H1 (cell line): ENCODE measurements around the gene SMIM20.

Experiments used
- EZH2 ChIP-seq: fragments of 200-600 bp; sonication (generic); IDR thresholded peaks from 2 replicates; pipeline ENCODE4 v1.7.1; 2012; ENCODE audit warnings: low read depth, mild to moderate bottlenecking, moderate library complexity, low read length, inconsistent platforms; ENCODE audit not compliant: severe bottlenecking
- SIN3A ChIP-seq, 2 experiments: IDR thresholded peaks in 1 of 2; conservative IDR thresholded peaks in 1 of 2; 2 replicates each; pipeline ENCODE4 v1.6.1; 2011 to 2012; ENCODE audit warnings: low read length in 2 of 2, improper control_type of control experiment in 1 of 2, low read depth in 1 of 2, mild to moderate bottlenecking in 1 of 2
- TF ChIP-seq, protein P1 (sequence below): IDR thresholded peaks from 2 replicates; pipeline ENCODE4 v1.6.1; 2012; ENCODE audit warnings: low read length, inconsistent platforms

DNA sequence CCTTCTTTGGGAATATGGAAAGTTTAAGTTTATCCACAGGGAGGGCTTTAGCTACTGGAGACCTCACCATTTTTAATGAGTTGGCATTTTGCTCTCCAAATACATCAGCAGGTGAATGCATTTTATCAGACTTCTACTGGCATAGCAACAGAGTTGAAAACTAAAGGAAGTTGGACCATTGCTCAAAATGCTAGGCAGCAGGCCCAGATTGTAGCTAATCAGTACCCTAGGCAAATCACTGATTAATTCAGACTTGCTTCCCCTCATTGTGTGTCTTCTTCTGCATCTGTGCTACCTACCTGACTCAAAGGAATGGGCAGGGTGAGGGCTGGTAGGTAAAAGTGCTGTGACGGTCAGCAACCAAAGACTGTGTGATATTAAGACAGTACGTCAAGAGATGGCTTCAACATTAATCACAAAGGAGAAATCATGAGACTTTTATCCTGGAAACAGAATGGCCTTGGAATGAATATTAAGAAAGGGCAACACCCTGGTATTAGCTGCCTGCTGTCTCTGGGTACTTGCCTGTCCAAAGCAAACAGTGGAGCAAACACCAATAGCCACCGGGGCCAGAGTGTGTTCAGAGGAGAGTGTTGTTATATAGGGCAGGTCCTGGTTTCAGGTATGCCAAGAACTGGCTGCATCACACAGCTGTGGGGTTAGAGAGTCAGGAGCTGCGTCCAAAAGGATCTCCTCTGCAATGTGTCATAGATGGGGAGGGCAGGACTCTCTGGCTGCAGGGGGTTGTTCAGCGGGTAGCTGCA is 17.1 kb upstream of the SMIM20 start:
- TF ChIP-seq EZH2 (no peak), SIN3A (conservative IDR thresholded peaks at IDR 0.05 in 1 of 2, IDR thresholded peaks at IDR 0.05 in 1 of 2; ENCODE audit: low read depth in 1 of 2, low read length in 2 of 2) (no peak)
- TF ChIP-seq, protein P1, sequence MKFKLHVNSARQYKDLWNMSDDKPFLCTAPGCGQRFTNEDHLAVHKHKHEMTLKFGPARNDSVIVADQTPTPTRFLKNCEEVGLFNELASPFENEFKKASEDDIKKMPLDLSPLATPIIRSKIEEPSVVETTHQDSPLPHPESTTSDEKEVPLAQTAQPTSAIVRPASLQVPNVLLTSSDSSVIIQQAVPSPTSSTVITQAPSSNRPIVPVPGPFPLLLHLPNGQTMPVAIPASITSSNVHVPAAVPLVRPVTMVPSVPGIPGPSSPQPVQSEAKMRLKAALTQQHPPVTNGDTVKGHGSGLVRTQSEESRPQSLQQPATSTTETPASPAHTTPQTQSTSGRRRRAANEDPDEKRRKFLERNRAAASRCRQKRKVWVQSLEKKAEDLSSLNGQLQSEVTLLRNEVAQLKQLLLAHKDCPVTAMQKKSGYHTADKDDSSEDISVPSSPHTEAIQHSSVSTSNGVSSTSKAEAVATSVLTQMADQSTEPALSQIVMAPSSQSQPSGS: no peak
